Fibroblast of skin of abdomen (primary cell): ENCODE results near the gene NRAS. TPM values are rescaled to one million over a fixed set of nuclear protein-coding genes. Genes with fewer than 3 reads are reported as not detected.
"Not testable (repeated sequence)": the region's sequence is repeated elsewhere in the genome, so short reads cannot be mapped to it uniquely, and the experiment has no call there.

Experiments used
- DNase-seq: peaks from one replicate; pipeline ENCODE4 v3.0.0-alpha.2; 2013
- polyA plus RNA-seq, 2 experiments: library from polyadenylated mRNA; unstranded; fragments of 120-200 nt; gene quantifications; one replicate each; pipeline ENCODE4 v1.2.1, GENCODE V29; 2013; ENCODE audit not compliant: insufficient read length in 2 of 2

Gene NRAS
- polyA plus RNA-seq (2013, experiment 1 of 2; ENCODE audit: insufficient read length) = 50.4 TPM
- 48.3 TPM for polyA plus RNA-seq (2013, experiment 2 of 2; ENCODE audit: insufficient read length)

GRCh38 chr1:114716304-114717170 is at the start of gene NRAS:
NRAS (minus strand) TSS chr1:114716771; CDS start chr1:114716160, 611 bp downstream.
- peak; percentile 93 for DNase-seq

- no peak for DNase-seq
Measured at GRCh38 chr1:114764689-114765088, 48.1 kb upstream of the NRAS start.

- DNase-seq = peak; percentile 37
Measured at GRCh38 chr1:114758256-114758832, 41.8 kb upstream of the NRAS start.

DNA sequence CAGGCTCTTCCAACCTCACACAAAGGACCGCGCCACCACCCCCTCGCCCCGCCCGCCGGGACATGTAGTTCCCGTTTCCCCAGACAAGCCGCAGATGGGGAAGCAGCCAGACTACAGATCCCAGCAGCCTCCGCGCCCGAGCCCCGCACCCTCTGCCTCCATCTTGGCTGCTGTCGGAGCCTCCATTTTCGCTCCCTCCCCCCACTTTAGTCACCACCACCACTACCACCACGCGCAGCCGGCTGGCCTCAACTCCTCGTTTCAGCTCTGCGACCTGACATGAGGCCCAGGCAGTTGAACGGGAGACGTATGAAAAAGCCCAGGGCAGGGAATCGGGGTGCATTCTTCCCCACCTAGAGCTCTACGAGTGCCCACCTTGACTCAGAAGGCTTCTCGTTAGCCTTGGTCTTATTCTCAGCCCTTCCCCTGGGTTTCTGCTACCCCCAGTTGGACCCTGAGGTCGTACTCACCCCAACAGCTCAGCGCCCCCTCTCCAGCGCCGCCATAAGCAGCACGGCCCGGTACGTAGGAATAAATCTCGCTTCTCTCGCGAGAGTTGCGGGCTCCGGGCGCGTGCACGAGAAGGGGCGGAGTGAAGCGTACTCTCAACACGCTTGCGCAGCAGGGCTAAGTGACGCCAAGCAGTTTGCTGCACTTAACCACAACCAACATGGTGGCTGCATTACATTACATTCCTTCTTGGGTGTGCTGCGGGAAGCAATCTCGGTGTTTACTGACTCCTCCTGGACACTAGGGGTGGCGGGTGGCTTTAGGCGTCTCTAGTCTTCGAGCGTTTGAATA is 41.1 kb upstream of the NRAS start, which contains the start of gene CSDE1:
Gene CSDE1, minus strand, starts transcription at position 530 of the 801 bp plus-strand sequence. CDS start 18,094 bp downstream, outside the sequence.
- peak; percentile 99 for DNase-seq

DNA sequence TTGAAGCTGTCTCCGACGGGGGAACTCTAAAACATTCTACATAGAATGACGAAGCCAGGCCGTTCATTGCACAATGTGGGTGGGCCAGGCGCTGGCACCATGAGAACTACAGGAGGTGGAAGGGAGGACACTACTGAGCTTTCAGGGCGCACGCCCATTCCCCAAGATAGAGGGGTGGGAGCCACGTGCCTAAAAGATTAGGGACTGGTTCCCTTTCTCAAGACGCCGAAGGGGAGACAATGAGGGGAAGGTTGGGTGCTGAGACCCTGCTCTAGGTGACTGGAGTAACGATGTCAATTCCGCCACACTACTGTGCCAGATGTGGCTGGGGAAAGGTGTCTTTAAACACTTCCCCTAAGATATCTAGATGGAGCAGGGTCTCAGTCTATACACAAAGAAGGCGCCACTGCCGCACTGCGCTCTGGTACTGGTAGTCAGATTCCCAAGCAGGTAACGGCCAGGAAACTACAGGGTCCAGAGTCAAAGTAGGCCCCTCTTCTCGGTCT is 40.4 kb upstream of the NRAS start:
- DNase-seq = peak; percentile 47

DNA sequence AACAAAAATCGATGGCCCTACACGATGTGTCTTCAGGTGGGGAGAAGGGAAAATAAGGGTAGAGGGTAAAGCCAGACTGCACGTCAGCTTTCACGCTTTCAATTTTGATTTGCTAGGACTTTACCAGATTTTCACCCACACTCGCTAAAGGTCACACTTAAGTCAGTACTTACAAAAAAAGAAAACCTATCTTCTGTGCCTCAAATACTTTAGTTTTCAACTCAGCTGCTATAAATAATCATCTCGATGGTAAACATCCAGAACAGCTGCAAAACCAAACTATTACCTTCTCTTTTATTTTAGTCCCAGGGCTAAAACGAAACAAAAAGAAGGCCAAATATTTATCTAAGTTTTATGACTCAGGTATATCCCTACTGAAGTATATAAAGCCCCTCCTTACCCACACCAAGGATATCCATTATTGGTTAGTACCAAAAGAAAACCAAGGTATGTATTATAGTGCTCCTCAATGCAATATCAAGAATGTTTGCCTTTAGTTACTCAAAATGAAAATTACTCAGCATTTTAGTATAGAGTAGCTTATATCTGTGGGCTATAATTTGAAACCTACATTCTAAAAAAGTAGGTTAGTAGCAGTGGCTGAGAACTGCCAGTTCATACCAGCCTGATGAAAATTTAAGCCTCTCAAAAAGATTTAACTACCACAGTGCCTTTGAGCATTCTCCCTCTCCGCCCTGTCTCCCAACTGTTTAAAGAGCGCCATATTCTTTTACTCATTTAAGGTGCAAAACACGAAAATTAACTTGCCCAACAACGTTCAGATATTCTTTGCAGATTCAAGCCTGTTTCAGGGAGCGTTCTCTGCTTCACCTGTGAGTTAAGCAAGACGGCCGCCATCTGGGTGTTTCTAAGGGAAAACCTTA is 39.7 kb upstream of the NRAS start:
- DNase-seq = no peak

- peak; percentile 22 for DNase-seq
Measured at GRCh38 chr1:114755006-114755931, 38.7 kb upstream of the NRAS start.

DNA sequence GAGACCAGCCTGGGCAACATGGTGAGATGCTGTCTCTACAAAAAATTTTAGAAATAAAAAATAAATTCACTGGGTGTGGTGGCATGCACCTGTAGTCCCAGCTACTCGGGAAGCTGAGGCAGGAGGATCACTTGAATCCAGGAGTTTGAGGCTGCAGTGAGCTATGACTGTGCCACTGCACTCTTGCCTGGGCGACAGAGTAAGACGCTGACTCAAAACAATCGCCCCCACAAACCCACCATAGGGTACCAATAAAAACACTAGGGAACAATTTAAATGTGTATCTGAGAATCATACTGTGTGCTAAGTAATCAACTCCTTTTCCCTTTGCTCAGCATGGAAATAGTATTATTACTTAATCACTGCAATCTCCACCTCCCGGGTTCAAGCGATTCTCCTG is 37.1 kb upstream of the NRAS start:
- not testable (repeated sequence) for DNase-seq

- DNase-seq = no peak
Measured at GRCh38 chr1:114753143-114753542, 36.6 kb upstream of the NRAS start.

DNA sequence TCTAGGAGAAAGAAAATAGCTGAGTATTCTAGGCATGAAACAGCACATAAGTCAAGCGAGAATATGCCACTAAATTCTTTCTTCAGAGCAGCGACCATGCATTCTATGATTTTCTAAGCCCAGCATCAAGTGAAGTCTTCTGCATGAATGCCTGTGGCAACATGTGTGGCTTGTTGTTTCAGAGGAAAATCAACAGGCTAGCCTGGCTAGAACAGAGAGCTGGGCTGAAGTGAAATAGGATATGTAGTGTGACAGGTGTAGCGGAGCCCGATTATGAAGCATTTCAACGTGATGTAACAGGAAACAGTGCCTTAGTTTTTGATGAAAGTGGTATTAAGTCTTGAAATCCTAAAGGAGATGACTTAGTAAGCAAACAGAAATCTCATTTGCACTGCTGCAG is 34.2 kb upstream of the NRAS start:
- DNase-seq = no peak

DNA sequence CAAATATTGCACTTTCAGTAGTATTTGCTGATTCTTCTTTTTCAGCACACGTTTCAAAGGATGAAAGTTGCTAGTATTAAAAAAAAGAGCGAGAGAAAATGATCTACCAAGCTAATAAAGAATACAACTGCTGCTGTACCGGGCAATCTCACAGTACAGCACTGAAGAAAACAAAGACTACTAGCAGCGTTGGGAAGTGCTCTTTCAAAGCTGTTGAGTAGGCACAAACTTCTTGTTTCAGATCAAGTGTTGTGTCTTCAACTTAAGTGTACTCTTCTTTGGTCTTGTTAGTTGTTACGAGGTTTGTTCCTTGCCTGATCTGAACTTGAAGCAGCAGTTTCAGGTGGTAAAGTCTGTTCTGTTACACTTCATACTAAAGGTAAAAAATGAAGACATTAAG is 33.3 kb upstream of the NRAS start:
- no peak for DNase-seq

DNA sequence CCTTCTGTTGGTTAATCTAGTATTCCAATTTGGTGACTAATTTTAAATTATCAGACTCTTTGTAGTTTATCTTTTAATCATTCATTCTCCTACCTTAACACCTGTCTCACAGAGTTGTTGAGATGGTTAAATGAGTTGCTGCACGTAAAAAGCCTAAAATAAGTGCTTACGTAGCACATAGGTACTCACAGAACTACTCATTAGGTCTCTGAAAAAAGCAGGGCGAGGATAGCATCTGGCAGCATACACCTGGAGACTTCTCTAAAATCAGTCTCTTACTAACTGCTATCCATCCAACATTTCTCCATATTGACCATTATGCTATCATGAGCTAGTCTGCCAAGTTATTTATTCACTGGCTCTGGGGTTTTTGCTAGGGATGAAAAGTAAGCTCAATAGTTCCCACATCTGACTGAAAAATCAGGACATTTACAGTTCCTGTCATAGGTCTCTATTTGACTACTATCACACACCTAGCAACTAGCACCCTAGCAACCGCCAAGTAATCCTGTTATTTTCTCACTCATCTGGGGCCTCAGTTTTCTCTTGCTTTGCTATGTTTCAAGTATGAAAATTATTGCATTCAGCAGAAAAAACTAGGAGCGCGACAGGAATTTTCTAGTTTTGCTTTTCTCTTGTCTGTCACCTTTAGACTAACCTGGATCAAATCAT is 30.0 kb upstream of the NRAS start:
- no peak for DNase-seq

DNA sequence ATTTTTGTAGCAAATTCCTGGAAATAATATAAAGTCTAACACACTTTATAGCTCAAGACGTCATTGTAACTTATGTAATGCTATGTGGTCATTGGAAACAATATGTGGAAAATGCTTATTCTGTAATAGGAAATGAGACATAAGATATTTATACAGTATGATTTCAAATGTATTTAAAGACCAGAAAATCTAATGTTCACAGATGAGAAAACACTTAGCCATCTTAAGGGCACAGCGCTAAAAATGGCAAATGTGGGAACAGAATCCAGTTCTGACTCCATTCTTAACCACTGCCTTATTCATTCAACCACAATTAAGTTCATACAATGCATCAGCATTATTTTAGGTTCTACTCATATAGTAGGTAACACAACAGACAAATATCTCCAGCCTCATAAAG is 28.7 kb upstream of the NRAS start:
- DNase-seq = peak; percentile 8

GRCh38 chr1:114741963-114742746 is 25.6 kb upstream of the NRAS start:
- DNase-seq = no peak

GRCh38 chr1:114740331-114740730 is 23.8 kb upstream of the NRAS start:
- no peak for DNase-seq

DNA sequence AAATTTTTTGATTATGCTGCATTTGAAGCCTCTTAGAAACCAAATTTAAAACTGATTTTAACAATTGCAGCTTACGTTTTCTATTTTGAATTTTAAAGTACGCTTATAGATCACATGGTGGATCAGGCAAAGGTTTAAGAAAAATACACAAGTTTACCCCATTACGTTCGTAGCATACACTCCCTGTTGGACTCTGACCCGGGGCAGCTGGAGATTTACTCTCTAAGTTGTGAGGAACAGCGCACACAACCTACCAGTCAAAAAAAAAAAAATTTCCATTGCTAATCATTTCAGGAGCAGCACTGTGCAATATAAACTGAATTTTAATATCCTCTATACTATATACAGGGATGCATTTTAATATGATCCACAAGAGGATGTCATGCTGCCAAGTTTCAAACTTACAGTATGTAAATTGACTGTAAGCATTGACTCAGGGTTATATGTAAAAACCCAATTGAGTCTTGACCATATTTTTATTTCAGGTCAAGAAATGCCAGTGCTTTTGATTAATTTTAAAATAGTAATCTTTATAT is 20.8 kb upstream of the NRAS start:
- DNase-seq = no peak

DNA sequence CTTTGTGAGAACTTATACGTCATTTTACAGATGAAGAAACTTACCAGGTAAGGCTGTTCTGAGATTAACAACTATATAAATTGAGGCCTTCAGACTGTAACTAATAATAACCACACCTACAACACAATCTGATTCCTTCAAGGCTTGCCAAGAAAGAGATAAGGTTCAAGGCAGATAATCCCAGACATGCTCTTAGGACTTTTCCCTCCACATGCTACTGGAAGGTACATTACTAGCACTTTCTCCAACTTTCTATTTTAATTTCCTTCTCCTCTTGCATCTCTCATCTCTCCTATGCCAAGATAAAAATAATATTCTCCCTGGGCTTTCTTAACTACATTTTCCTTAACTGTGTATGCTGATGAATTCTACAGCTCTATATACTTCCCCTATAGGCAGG is 18.9 kb upstream of the NRAS start:
- no peak for DNase-seq

DNA sequence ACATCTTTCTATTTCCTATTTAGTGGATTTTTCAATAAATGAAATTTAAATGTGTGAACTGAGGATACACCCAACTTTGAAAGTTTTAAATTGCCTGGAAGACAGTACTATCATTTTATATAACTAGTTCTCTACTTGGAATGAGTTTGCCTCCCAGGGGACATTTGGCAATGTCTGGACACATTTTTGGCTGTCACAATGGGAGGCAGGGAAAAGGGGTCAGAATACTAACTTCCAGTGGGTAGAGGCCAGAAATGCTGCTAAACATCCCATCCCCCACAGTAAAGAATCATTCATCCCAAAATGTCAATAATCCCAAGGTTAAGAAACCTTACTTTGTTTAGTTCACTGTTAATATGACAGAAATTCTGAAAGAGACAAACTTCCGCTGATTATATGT is 13.2 kb upstream of the NRAS start:
- no peak for DNase-seq

DNA sequence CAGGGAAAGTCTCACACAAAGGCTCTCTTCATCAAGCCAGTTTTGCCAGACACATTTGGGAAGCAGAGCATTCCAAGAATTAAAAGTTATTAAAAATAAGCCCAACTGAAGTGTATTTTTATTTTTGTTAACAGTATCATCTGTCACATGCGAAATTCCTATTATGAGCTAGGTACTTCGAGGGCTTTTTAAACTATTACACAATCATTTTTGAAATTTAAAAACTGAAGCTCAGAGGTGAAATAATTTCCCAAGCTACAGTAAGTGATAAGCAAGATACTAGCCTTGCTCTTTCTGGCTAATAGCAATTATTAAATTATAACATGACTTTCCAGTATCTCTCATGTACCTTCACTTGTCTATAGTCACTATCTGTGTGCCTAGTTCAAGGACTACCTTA is 12.0 kb upstream of the NRAS start:
- no peak for DNase-seq
